ENCODE measurements around the gene LRRC46.

Gene LRRC46

GRCh38 chr17:47878203-47879027, 46.9 kb downstream of the LRRC46 start:
- DNase-seq: no peak

- DNase-seq: no peak
Observed at GRCh38 chr17:47879028-47879585, 47.6 kb downstream of the LRRC46 start.

GRCh38 chr17:47879776-47880454, 48.4 kb downstream of the LRRC46 start:
- no peak for DNase-seq

- no peak for DNase-seq
Observed at GRCh38 chr17:47882247-47882646, 50.8 kb downstream of the LRRC46 start.

GRCh38 chr17:47882695-47883588, 51.5 kb downstream of the LRRC46 start:
- DNase-seq: no peak

GRCh38 chr17:47883589-47884426, 52.3 kb downstream of the LRRC46 start:
- no peak for DNase-seq

- DNase-seq: no peak
Observed at GRCh38 chr17:47884427-47884740, 52.9 kb downstream of the LRRC46 start.

- DNase-seq: no peak
Observed at GRCh38 chr17:47884905-47885730, 53.6 kb downstream of the LRRC46 start.

All from C1 segment of cervical spinal cord (tissue), 14 donors.